HG02973 (cell line): ENCODE measurements around the gene NRG2.

Source experiments
- ATAC-seq: cut with Tn5 transposase; IDR thresholded peaks from one replicate; pipeline ENCODE4 v1.9.1; 2021; ENCODE audit warnings: moderate library complexity; ENCODE audit not compliant: unreplicated experiment

Gene NRG2

GRCh38 chr5:139975306-139975705, 67.8 kb downstream of the NRG2 start:
- ATAC-seq, result no peak

- ATAC-seq, result no peak
Observed at GRCh38 chr5:139974661-139975060, 68.4 kb downstream of the NRG2 start.

GRCh38 chr5:139971202-139971725, 71.8 kb downstream of the NRG2 start:
- no peak for ATAC-seq

DNA sequence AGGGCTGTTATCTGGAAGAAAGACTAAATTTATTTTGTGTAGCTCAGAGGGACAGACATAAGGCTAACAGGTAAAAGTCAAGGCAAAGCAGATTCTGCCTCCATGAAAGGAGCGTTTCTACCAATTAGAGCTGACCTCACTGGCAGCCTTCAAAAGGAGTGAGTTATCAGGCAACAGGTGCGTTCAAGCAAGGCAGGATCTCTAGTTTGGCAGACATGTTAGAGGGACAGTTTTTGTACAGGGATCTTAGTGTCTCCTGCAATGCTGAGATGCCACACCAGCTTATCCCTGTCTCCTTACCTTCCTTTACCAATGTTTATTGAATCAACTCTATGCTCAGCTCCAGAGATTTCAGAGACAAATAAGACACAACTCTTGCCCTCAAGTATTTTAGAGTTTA, 73.8 kb downstream of the NRG2 start:
- ATAC-seq, result no peak

GRCh38 chr5:139968547-139969261, 74.4 kb downstream of the NRG2 start:
- peak; percentile 91 for ATAC-seq

GRCh38 chr5:139967353-139967752, 75.7 kb downstream of the NRG2 start:
- ATAC-seq, result no peak

DNA sequence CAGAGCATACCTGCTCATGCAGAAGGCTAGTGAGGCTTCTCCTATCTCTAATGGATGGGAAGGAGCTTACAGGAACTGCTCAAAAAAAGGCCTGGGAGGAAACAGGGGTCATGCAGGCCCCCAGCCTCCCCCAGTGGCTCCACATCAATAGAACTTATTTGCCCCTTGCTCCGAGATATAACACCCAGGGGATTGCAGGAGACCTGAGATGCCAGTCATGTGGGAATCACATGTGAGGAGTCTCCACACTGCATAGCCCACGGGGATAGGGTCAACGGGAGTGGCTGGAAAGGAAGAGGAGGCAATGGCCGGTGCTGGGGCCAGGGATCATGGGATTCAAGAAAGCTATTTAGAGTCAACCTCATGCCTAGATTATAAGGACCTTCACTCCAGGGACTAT, 76.2 kb downstream of the NRG2 start:
- ATAC-seq, result no peak

DNA sequence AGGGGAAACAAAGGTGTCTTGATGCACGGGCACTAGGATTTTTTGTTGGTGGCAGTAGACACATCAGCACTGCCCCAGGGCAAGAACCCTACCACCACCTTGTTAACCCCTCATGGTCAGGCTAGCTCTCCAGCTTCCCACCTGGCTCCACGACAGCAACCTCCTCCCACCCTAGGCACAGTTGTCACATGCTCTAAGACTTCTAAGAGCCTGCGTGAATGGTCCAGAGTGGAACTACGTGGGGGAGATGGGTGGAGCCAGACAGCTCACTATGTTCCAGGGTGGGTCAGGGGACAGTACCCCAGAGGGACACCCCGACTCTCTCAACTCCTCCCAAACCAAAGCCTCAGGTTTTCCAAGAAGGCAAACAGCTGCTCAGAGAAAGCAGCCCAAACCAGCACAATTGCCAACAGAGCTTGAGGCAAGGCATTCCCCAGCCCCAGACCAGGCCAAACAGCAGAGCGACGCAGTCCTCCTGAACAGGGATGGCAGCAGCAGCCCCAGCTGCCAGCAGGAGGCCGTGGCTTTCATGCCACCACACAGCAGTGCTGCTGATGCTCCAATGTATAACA, 78.0 kb downstream of the NRG2 start:
- ATAC-seq, result no peak

GRCh38 chr5:139964266-139964993, 78.7 kb downstream of the NRG2 start:
- no peak for ATAC-seq

DNA sequence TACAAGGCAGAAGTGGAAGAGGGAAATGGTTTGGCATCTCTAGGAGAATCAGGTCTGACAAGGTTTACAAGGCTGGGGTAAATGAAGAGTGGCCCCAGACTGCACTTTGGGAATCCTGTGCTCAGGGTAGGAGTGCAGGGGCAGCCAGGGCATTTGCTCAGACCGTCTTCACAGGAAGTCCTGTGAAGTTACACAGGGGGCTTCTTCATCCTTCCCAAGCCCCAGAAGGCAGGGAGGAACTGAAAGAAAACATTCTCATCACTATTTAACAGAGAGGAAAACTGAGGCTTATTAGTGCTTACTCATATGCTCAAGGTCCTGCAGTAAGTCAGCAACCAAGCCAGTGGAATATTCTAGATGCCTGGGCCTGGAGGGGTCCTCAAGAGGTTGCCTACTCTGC, 80.7 kb downstream of the NRG2 start:
- ATAC-seq, result no peak

DNA sequence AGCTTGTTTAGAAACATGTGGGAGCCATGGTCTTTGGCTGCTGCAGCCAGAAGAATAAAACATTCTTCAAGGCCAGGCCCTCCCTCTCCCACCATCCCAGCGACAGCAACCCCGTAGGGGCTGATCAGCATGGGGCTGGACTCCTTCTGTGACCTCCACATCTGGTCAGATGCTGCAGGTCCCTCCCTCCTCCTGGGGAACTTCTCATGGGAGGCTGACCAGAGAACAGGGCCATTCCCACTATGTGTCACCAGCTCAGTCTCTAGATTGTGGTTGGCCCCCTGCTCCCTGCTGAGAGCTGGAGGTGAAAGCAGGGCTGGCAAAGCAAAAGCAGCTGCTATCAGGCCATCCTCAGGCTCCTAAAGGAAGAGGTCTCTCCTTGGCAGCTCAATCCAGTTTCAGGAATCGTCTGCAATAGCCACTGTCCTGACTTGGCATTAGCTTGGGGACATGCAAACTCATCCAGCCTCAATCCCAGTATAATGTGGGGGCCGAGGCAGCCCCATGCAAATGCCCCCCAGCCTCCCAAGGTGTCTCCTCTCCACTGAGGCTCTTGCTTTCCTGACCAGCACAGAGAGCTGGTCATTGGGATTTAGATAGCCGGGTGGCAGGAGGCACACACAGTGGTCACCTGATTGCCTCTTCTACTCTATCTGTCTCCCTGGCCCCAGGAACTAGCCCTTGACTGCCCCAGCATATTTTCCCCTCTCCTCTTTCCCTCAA, 81.5 kb downstream of the NRG2 start:
- peak; percentile 41 for ATAC-seq

- ATAC-seq, result peak; percentile 70
Observed at GRCh38 chr5:139960723-139961383, 82.2 kb downstream of the NRG2 start.

GRCh38 chr5:139958432-139959148, 84.5 kb downstream of the NRG2 start:
- ATAC-seq, result no peak

DNA sequence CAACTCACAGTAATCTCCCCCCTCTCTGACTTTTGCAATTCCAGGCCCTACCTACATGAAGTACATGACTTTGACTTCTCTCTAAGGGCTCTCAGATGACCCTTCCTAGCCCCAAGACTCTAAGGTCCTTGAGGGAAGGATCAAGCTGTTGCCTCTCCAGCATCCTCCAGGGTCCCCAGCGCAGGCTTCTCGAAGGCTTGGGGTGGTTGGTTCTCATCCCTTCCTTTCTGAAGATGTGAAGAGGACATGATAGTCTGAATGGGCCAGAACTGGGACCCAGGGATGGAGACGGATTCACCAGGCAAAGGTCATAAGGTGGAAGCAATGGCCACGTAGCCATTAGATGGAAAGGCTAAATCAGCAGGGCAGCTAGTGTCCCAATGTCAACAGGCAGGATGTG, 86.8 kb downstream of the NRG2 start:
- no peak for ATAC-seq

- ATAC-seq, result no peak
Observed at GRCh38 chr5:139955616-139956273, 87.4 kb downstream of the NRG2 start.

GRCh38 chr5:139955053-139955605, 88.0 kb downstream of the NRG2 start:
- ATAC-seq, result peak; percentile 61

GRCh38 chr5:139954462-139954861, 88.6 kb downstream of the NRG2 start:
- ATAC-seq, result no peak

DNA sequence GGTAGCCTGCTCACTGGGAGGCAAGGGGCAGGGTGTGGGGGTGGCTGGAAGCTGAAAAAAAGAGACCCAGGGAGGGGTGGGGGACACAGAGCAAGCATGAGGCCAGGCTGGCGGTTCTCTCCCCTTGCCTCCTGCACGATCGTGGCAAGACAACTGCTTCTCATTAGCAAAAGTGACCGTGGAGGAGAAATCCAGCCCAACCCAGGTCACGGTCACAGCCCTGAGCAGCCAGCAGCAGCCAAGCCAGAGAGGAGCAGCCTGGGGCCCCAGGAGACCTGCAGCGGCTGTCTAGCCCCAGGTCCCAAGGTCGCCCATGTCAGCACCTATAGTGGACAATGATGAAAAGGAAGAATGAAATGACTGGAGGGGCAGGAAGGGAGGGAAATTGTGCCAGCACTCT, 89.1 kb downstream of the NRG2 start:
- no peak for ATAC-seq

- ATAC-seq, result no peak
Observed at GRCh38 chr5:139952574-139952973, 90.5 kb downstream of the NRG2 start.
